ENCODE results near the gene DDO. TPM values are rescaled to one million over a fixed set of nuclear protein-coding genes. Genes with fewer than 3 reads are reported as not detected.

DDO gene
- total RNA-seq, 4 donors from 2014 or later: 1.8 to 3.5 (median 2.4) TPM

DNA sequence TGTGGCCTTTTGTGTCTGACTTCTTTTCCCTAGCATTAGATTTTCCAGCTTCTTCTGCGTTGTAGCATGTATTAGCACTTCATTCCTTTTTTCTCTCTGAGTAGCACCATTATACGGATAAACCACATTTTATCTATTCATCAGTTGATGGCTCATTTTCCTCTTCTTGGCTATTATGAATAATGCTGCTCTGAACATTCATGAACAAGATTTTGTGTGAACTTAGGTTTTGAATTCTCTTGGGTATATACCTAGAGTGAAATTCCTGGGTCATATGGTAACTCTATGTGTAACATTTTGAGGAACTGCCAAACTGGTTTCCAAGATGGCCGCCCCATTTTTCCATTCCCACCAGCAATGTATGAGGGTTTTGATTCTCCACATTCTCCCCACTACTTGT lies 32.4 kb upstream of the DDO start:
- no peak for ATAC-seq

DNA sequence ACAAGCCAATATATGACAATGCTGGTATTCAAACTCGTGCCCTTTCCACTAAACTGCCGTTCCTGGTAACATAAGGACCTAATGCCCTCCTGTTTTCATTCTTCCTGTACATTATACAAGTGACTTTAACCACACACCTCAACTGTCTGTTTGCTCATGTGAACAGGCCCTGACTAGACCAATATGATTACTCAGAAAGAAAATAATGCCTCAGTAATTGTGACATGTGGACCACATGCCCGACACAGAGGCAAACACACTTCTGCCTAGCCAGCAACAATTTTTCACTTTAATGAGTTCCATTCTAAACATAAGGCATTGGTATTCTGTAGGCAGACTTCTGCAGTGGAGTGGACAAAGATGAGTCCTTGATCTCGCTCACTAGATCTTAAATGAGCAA lies 31.0 kb upstream of the DDO start:
- TF ChIP-seq, protein P1, sequence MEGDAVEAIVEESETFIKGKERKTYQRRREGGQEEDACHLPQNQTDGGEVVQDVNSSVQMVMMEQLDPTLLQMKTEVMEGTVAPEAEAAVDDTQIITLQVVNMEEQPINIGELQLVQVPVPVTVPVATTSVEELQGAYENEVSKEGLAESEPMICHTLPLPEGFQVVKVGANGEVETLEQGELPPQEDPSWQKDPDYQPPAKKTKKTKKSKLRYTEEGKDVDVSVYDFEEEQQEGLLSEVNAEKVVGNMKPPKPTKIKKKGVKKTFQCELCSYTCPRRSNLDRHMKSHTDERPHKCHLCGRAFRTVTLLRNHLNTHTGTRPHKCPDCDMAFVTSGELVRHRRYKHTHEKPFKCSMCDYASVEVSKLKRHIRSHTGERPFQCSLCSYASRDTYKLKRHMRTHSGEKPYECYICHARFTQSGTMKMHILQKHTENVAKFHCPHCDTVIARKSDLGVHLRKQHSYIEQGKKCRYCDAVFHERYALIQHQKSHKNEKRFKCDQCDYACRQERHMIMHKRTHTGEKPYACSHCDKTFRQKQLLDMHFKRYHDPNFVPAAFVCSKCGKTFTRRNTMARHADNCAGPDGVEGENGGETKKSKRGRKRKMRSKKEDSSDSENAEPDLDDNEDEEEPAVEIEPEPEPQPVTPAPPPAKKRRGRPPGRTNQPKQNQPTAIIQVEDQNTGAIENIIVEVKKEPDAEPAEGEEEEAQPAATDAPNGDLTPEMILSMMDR (IDR thresholded peaks at IDR 0.05 in 4 of 5, conservative IDR thresholded peaks at IDR 0.05 in 1 of 5): no peak
- TF ChIP-seq POLR2A (IDR thresholded peaks at IDR 0.05): no peak
- intact Hi-C loops (cut with DNase I; ENCODE audit: low total_unique reads): no loop called here

More for the DNA sequence above, 32.4 kb upstream of the DDO start:
- H3K27ac ChIP-seq: no peak overlapping the region
- no peak overlapping the region for H3K4me3 ChIP-seq
- no peak for DNase-seq
- no peaks in the 10 kb centered on the region for H3K4me1 ChIP-seq
- in situ Hi-C loops (cut with MboI; ENCODE audit: low sequenced_read_pairs in 4 of 4) (no loop called here), intact Hi-C loops (cut with DNase I; ENCODE audit: low total_unique reads) (no loop called here)
- no peaks in the 10 kb centered on the region for H3K36me3 ChIP-seq
- TF ChIP-seq, protein P1 (IDR thresholded peaks at IDR 0.05 in 4 of 5, conservative IDR thresholded peaks at IDR 0.05 in 1 of 5): no peak
- no peak for TF ChIP-seq POLR2A (IDR thresholded peaks at IDR 0.05)
- no peaks in the 10 kb centered on the region for H3K9me3 ChIP-seq
- no peaks in the 10 kb centered on the region for H3K27me3 ChIP-seq

DNA sequence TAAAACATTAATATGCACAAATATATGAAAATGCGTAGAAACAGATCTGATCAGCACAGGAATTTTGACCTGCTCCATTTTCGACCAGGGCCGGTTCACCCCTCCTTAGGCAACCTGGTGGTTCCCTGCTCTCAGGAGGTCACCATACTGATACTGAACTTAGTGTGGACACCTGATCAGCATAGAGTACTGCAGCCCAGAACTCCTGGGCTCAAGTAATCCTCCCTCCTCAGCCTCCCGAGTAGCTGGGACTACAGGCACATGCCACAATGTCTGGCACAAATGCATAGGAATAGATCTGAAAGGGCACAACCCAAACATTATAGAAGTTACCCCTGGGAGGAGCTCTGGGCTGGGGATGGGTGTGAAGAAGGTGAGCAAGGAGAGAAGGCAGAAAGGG lies 24.7 kb upstream of the DDO start:
- intact Hi-C loops (cut with DNase I; ENCODE audit: low total_unique reads): no loop called here

More for the DNA sequence above, 31.0 kb upstream of the DDO start:
- no peaks in the 10 kb centered on the region for H3K27me3 ChIP-seq
- in situ Hi-C loops (cut with MboI; ENCODE audit: low sequenced_read_pairs in 4 of 4): no loop called here
- ATAC-seq (no peak), DNase-seq (no peak)
- no peaks in the 10 kb centered on the region for H3K36me3 ChIP-seq
- H3K9me3 ChIP-seq: no peaks in the 10 kb centered on the region
- no peak overlapping the region for H3K27ac ChIP-seq
- no peak overlapping the region for H3K4me3 ChIP-seq
- no peaks in the 10 kb centered on the region for H3K4me1 ChIP-seq

DNA sequence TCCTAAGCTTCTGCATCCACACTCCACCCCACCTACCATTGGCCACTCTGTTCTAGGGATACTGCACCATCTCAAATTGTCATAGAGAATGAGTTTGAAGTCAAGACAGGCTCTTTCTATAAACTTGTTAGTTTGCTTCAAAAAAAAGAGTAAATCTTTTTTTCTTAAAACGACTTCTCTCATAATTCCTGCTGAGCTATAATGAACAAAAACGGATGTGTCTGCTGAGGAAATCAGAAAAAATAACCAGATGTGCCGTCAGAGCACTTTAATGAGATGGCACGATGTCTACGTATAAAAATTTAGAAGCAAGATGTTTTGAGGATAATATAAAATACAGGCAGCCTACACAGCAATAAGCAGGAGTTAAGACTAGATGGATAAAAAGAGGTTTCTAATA lies 24.0 kb upstream of the DDO start:
- no peaks in the 10 kb centered on the region for H3K36me3 ChIP-seq
- no peak for TF ChIP-seq POLR2A (IDR thresholded peaks at IDR 0.05)
- in situ Hi-C loops (cut with MboI; ENCODE audit: low sequenced_read_pairs in 4 of 4) (no loop called here), intact Hi-C loops (cut with DNase I; ENCODE audit: low total_unique reads) (no loop called here)
- H3K4me3 ChIP-seq: no peak overlapping the region
- H3K4me1 ChIP-seq: no peaks in the 10 kb centered on the region
- no peaks in the 10 kb centered on the region for H3K27me3 ChIP-seq
- DNase-seq: no peak
- H3K27ac ChIP-seq: no peak overlapping the region
- ATAC-seq: no peak
- H3K9me3 ChIP-seq: no peaks in the 10 kb centered on the region

More for the DNA sequence above, 24.7 kb upstream of the DDO start:
- no peaks in the 10 kb centered on the region for H3K4me1 ChIP-seq
- DNase-seq: no peak
- in situ Hi-C loops (cut with MboI; ENCODE audit: low sequenced_read_pairs in 4 of 4): no loop called here
- H3K27me3 ChIP-seq: no peaks in the 10 kb centered on the region
- H3K36me3 ChIP-seq: no peaks in the 10 kb centered on the region
- no peak overlapping the region for H3K4me3 ChIP-seq
- no peak overlapping the region for H3K27ac ChIP-seq
- ATAC-seq: no peak
- no peaks in the 10 kb centered on the region for H3K9me3 ChIP-seq
- no peak for TF ChIP-seq POLR2A (IDR thresholded peaks at IDR 0.05)
- TF ChIP-seq, protein P1 (IDR thresholded peaks at IDR 0.05 in 4 of 5, conservative IDR thresholded peaks at IDR 0.05 in 1 of 5): no peak

DNA sequence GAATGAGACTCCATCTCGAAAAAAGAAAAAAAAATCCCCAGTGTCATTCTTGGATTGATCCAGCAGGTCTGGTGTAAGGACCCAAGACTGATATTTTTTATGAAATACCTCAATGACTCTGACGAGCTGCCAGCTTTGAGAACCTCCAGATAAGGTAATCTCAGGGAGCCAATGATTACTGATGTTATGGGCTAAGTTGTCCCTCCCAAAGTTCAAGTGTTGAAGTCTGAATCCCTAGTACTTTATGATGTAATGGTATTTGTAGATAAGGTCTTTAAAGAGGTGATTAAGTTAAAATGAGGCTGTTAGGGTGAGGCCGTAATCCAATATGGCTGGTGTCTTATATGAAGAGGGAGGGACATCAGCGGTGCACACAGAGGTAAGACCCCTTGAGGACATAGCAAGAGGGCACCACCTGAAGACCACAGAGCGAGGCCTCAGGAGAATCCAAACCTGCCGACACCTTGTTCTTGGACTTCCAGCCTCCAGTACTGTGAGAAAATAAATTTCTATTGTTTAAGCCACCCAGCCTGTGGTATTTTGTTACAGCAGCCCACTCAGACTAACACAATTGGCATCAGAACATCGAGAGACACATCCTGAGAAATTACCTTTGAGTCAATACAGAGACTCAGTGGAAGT lies 19.7 kb upstream of the DDO start:
- Histone ChIP-seq H3K9me3 (no peaks in the 10 kb centered on the region), H3K4me3 (no peak overlapping the region), H3K27ac (no peak overlapping the region), H3K27me3 (no peaks in the 10 kb centered on the region), H3K36me3 (no peaks in the 10 kb centered on the region), H3K4me1 (no peaks in the 10 kb centered on the region)
- DNase-seq (no peak), ATAC-seq (no peak)
- intact Hi-C loops (cut with DNase I; ENCODE audit: low total_unique reads): no loop called here
- in situ Hi-C loops (cut with MboI; ENCODE audit: low sequenced_read_pairs in 4 of 4): no loop called here
- TF ChIP-seq, protein P1 (IDR thresholded peaks at IDR 0.05 in 4 of 5, conservative IDR thresholded peaks at IDR 0.05 in 1 of 5): no peak
- TF ChIP-seq POLR2A (IDR thresholded peaks at IDR 0.05): no peak
